ENCODE data around the gene PTPRN2.

Gene PTPRN2

DNA sequence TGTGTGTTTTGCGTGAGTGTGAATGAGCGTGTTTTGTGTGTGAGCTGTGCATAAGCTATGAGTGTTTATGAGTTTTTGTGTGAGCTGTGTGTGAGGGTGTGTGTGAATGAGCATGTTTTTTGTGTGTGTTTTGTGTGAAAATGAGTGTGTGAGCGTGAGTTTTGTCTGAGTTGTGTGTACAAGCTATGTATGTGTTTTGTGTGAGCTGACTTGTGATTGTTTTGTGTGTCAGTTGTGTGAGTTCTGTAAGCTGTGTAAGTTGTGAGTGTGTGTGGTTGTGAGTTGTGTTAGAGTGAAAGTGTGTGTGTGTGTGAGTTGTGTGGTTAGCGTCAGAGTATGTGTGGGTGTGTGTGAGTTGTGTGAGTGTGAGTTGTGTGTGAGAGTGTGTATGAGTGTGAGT is 343.2 kb downstream of the PTPRN2 start:
- no peak for DNase-seq (ENCODE audit: low spot score)
- TF ChIP-seq, protein P1, sequence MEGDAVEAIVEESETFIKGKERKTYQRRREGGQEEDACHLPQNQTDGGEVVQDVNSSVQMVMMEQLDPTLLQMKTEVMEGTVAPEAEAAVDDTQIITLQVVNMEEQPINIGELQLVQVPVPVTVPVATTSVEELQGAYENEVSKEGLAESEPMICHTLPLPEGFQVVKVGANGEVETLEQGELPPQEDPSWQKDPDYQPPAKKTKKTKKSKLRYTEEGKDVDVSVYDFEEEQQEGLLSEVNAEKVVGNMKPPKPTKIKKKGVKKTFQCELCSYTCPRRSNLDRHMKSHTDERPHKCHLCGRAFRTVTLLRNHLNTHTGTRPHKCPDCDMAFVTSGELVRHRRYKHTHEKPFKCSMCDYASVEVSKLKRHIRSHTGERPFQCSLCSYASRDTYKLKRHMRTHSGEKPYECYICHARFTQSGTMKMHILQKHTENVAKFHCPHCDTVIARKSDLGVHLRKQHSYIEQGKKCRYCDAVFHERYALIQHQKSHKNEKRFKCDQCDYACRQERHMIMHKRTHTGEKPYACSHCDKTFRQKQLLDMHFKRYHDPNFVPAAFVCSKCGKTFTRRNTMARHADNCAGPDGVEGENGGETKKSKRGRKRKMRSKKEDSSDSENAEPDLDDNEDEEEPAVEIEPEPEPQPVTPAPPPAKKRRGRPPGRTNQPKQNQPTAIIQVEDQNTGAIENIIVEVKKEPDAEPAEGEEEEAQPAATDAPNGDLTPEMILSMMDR (IDR thresholded peaks at IDR 0.05; ENCODE audit: borderline replicate concordance, control extremely low read depth, extremely low read depth, insufficient read depth, missing control alignments): no peak
- in situ Hi-C loops (cut with MboI; ENCODE audit: low sequenced_read_pairs, unreplicated experiment): no loop called here

DNA sequence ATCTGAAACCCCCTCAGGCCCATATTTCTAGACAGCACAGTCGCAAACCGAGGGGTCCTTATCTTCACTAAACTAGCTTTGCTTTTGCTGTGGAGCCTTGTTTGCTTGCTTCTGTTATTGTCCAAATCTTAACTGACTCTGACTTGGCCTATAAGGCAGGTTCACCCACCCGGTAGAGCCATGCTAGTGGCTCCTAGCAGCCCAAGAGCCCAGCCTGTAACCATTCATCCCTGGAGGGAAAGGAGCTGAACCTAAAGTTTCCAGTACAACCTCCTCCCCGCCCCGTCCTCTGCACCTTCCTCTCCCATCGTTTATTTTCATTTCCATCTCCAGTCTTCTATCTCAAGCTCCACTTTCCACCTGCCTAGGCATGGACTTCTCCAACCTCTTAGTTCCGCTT is 345.7 kb downstream of the PTPRN2 start:
- in situ Hi-C loops (cut with MboI; ENCODE audit: low sequenced_read_pairs, unreplicated experiment): no loop called here
- TF ChIP-seq, protein P1 (IDR thresholded peaks at IDR 0.05; ENCODE audit: borderline replicate concordance, control extremely low read depth, extremely low read depth, insufficient read depth, missing control alignments): no peak
- DNase-seq (ENCODE audit: low spot score): no peak

DNA sequence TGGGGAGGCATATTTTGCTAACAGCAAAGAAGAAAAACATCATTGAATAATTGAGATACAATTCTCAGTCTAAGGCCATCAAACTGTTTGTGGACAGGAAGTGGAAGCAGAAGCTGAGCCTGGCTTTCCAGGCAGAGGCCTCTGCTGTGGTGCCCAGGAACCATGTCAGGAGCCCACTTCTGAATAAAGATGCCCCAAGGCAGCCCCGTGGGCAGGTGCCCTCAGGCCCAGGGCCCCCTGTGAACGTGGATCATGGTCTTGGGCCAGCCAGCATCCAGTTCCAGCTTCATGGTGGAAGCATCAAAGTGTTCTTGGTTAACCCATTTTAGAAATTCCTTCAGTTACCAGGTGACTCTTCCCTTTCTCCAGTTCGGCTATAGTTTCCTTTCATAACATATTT is 346.8 kb downstream of the PTPRN2 start:
- in situ Hi-C loops (cut with MboI; ENCODE audit: low sequenced_read_pairs, unreplicated experiment): no loop called here
- peak; percentile 5 for DNase-seq (ENCODE audit: low spot score)
- TF ChIP-seq, protein P1 (IDR thresholded peaks at IDR 0.05; ENCODE audit: borderline replicate concordance, control extremely low read depth, extremely low read depth, insufficient read depth, missing control alignments): no peak

DNA sequence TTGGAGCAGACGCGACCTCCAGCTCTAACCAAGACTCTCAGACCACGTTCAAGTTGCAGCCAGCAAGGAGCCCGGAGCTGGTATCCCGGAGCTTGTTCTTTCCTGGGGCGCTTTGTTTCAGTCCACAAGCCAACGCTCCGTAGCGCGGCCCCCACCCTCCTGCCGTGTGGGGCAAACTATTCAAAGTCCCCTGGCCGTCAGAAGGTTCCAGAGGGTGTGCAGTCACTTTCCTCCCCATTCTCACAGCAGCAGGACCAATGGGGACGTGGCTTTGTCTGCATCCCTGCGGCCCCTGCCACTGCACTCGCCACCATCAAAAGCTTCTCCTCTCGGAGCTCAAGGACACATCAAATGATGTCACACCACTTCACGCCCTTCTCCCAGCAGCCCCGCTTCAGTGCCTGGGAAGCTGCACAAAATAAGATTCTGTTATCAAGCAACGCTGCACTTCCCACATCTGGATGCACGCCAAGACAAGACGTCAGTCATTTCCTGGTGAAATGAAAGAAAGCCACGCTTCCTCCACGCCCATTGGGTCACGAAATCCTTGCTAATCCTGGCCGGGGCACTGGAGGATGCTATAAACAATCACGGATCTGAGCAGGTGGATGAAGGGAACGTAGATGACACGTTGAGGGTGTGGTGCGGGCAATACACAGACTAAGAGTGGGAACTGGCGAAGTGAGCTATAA is 348.2 kb downstream of the PTPRN2 start:
- no peak for DNase-seq (ENCODE audit: low spot score)
- TF ChIP-seq, protein P1 (IDR thresholded peaks at IDR 0.05; ENCODE audit: borderline replicate concordance, control extremely low read depth, extremely low read depth, insufficient read depth, missing control alignments): no peak
- in situ Hi-C loops (cut with MboI; ENCODE audit: low sequenced_read_pairs, unreplicated experiment): no loop called here

DNA sequence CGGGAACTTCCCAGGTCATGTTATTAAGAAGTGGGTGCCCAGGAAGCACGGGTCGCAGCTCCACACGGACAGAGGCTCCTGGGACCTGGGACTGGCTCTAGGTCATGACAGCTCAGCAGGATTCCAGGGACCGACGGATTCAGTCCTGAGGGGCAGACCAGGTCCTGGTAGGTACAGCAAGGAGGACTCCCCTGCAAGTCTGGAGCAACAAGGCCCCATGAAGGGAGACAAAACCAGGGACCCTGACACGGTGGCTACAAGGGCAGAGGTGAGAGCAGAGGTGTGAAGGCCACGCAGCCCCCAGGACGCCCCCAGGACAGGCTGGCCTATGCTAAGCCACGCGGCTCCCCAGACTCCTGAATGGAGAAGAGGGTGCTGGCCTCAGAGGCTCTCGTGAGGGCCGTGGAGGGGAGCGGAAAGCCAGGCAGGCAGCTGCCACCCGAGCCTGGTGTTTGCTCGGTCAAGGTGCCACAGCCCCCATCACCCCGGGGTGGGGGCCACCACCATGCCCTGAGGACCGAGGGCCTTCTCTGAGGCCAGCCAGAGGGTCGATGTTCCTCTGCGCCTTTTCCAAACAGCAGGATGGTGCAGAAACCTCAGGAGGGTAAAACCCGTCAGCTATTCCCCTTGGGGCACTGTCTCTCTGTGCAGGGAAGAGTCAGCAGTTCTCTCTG is 348.9 kb downstream of the PTPRN2 start:
- peak; percentile 18 for DNase-seq (ENCODE audit: low spot score)
- in situ Hi-C loops (cut with MboI; ENCODE audit: low sequenced_read_pairs, unreplicated experiment): no loop called here
- TF ChIP-seq, protein P1 (IDR thresholded peaks at IDR 0.05; ENCODE audit: borderline replicate concordance, control extremely low read depth, extremely low read depth, insufficient read depth, missing control alignments): no peak

DNA sequence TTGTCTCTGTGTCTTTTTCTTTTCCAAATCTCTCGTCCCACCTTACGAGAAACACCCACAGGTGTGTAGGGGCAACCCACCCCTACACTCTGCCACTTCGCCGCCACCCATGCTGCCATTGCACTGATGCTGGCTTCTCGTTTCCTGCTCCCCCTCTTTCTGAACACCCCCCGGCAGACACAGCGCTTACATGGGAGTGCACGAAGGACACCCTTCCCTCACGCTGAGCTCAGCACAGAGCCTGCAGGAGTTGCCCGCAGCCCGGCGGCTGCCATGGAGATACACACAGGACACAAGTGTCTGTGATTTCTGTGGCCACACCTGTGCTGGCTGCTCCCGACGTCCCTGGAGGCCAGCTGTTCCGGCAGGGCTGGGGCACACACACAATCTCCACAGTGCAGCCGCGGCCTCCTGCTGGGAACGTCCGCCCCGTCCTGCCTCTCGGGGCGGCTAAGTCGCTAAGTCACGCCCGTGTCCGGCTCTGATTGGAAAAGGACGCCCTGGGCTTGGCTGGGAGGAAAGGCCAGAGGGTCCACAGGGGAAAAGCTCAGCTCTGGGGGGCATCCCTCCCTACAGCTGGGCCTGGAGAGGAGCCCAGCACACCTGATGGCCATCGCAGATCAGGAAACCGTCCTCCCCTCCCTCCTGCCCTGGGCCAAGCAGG is 349.8 kb downstream of the PTPRN2 start:
- no peak for DNase-seq (ENCODE audit: low spot score)
- in situ Hi-C loops (cut with MboI; ENCODE audit: low sequenced_read_pairs, unreplicated experiment): no loop called here
- TF ChIP-seq, protein P1 (IDR thresholded peaks at IDR 0.05; ENCODE audit: borderline replicate concordance, control extremely low read depth, extremely low read depth, insufficient read depth, missing control alignments): no peak
